HepG2 (cell line): ENCODE data around the gene P2RY2. TPM values are rescaled to one million over a fixed set of nuclear protein-coding genes. Genes with fewer than 3 reads are reported as not detected.

Source experiments
- ATAC-seq: fragments of 200-7000 bp; cut with Tn5 transposase; 3 replicates; pipeline ENCODE4 v1.9.1; 2020; ENCODE audit warnings: mild to moderate bottlenecking, moderate library complexity
- BruUV-seq: library from RNA; stranded (reverse); fragments of 400-500 nt; replicated peaks from 2 replicates; lab custom pipeline; 2021; lab: Mats Ljungman, UMichigan
- CTCF ChIA-PET: fragments of 300-600 bp; formaldehyde crosslinking; extraction: SDS; loops from one replicate; lab custom pipeline; 2021; ENCODE audit warnings: low total read pairs, inconsistent platforms, low intra/inter-chr PET ratio; lab: Yijun Ruan, JAX
- POLR2A ChIA-PET: fragments of 350-600 bp; sonication (Branson Sonifier 250); formaldehyde crosslinking; loops from one replicate; lab custom pipeline; 2020; ENCODE audit warnings: antibody characterized with exemption, inconsistent platforms; lab: Yijun Ruan, JAX
- DNase-seq: peaks from one replicate; pipeline ENCODE4 v3.0.0-alpha.2; 2015; ENCODE audit warnings: low spot score
- FAIRE-seq: peaks from 3 replicates; lab custom pipeline; 2011; peaks lifted over from hg19 to GRCh38; lab: Jason Lieb, UNC
- H2AFZ ChIP-seq: one replicate; pipeline ENCODE4 v1.6.1; 2011; ENCODE audit warnings: low read length, inconsistent platforms
- H3K27ac ChIP-seq: fragments of 300-600 bp; 3 replicates; pipeline ENCODE4 v1.8.0; 2011; ENCODE audit warnings: mixed run types, mild to moderate bottlenecking, mixed read lengths, low read length, inconsistent platforms; ENCODE audit not compliant: insufficient read depth; ENCODE audit errors: extremely low read length
- H3K27me3 ChIP-seq, 2 experiments: fragments of 200-600 bp in 1 of 2; 2 replicates in 1 of 2; 3 replicates in 1 of 2; pipeline versions ENCODE4 v1.6.0 to v1.8.0; 2011; ENCODE audit warnings: low read length in 2 of 2, mild to moderate bottlenecking in 2 of 2, moderate library complexity in 2 of 2, inconsistent platforms in 1 of 2; ENCODE audit not compliant: insufficient read depth in 2 of 2, control insufficient read depth in 1 of 2
- H3K36me3 ChIP-seq, 2 experiments: fragments of 200-600 bp in 1 of 2; replicated peaks in 1 of 2; 2 replicates in 1 of 2; 3 replicates in 1 of 2; pipeline versions ENCODE4 v1.5.1 to v1.8.0; 2011; ENCODE audit warnings: low read length in 2 of 2, inconsistent platforms in 1 of 2; ENCODE audit not compliant: insufficient read depth in 2 of 2, control insufficient read depth in 1 of 2
- H3K4me1 ChIP-seq: 2 replicates; pipeline ENCODE4 v1.5.1; 2012; ENCODE audit warnings: low read length, inconsistent platforms; ENCODE audit not compliant: insufficient read depth
- H3K4me2 ChIP-seq: 2 replicates; pipeline ENCODE4 v1.6.0; 2011; ENCODE audit warnings: low read depth, low read length, inconsistent platforms
- H3K4me3 ChIP-seq, 3 experiments: fragments of 200-600 bp in 1 of 3; sonication (generic), shearing (Covaris generic) in 1 of 3; replicated peaks in 1 of 3; 2 replicates each; pipeline ENCODE4 v1.5.1; 2011 to 2016; ENCODE audit warnings: low read length in 3 of 3, inconsistent platforms in 2 of 3, low read depth in 2 of 3, mild to moderate bottlenecking in 2 of 3, control low read depth in 1 of 3, mixed read lengths in 1 of 3; ENCODE audit not compliant: insufficient read depth in 1 of 3
- H3K79me2 ChIP-seq: one replicate; pipeline ENCODE4 v1.6.1; 2011; ENCODE audit warnings: low read length, inconsistent platforms; ENCODE audit not compliant: insufficient read depth
- H3K9ac ChIP-seq: 2 replicates; pipeline ENCODE4 v1.6.0; 2011; ENCODE audit warnings: mild to moderate bottlenecking, low read depth, low read length, inconsistent platforms; ENCODE audit not compliant: insufficient read depth
- H3K9me3 ChIP-seq: 2 replicates; pipeline ENCODE4 v1.5.1; 2012; ENCODE audit warnings: mild to moderate bottlenecking, low read length
- H4K20me1 ChIP-seq: 2 replicates; pipeline ENCODE4 v1.6.0; 2011; ENCODE audit warnings: inconsistent platforms, mild to moderate bottlenecking, low read length, moderate library complexity; ENCODE audit not compliant: insufficient read depth
- CERS6 ChIP-seq: sonication (generic); formaldehyde crosslinking; IDR thresholded peaks from 2 replicates; pipeline ENCODE4 v1.5.0; 2020; ENCODE audit warnings: missing genetic modification reagents
- ELK4 ChIP-seq: sonication (generic); formaldehyde crosslinking; IDR thresholded peaks from 2 replicates; pipeline ENCODE4 v1.9.0; 2021; ENCODE audit warnings: missing genetic modification reagents, borderline replicate concordance
- ESRRA ChIP-seq: sonication (generic); formaldehyde crosslinking; IDR thresholded peaks from 2 replicates; pipeline ENCODE4 v1.5.1; 2020; ENCODE audit warnings: mild to moderate bottlenecking, low read depth, missing genetic modification reagents
- HNRNPK ChIP-seq: fragments of 200-400 bp; formaldehyde crosslinking; IDR thresholded peaks from 2 replicates; pipeline ENCODE4 v1.6.1; 2018; ENCODE audit warnings: low read length, low read depth, moderate library complexity, mild to moderate bottlenecking; ENCODE audit not compliant: poor library complexity, severe bottlenecking
- MATR3 ChIP-seq: sonication (generic); formaldehyde crosslinking; IDR thresholded peaks from 2 replicates; pipeline ENCODE4 v1.4.0; 2020; ENCODE audit warnings: missing genetic modification reagents
- NAIF1 ChIP-seq: sonication (generic); formaldehyde crosslinking; IDR thresholded peaks from 2 replicates; pipeline ENCODE4 v1.5.0; 2020; ENCODE audit warnings: mild to moderate bottlenecking, missing genetic modification reagents, borderline replicate concordance
- NFE2L1 ChIP-seq: sonication (generic); formaldehyde crosslinking; IDR thresholded peaks from 2 replicates; pipeline ENCODE4 v1.4.0; 2020; ENCODE audit warnings: missing genetic modification reagents, mild to moderate bottlenecking, borderline replicate concordance
- POGK ChIP-seq: sonication (generic); formaldehyde crosslinking; conservative IDR thresholded peaks from 2 replicates; pipeline ENCODE4 v1.8.0; 2022; ENCODE audit warnings: mild to moderate bottlenecking, moderate library complexity, missing genetic modification reagents
- TCF7 ChIP-seq: sonication (generic); IDR thresholded peaks from 2 replicates; pipeline ENCODE4 v1.6.1; 2016; ENCODE audit warnings: antibody characterized with exemption, low read depth
- WIZ ChIP-seq: sonication (generic); formaldehyde crosslinking; IDR thresholded peaks from 2 replicates; pipeline ENCODE4 v1.5.1; 2020; ENCODE audit warnings: mild to moderate bottlenecking, missing genetic modification reagents
- XBP1 ChIP-seq: sonication (generic); formaldehyde crosslinking; IDR thresholded peaks from 2 replicates; pipeline ENCODE4 v1.5.0; 2020; ENCODE audit warnings: missing genetic modification reagents
- ZIK1 ChIP-seq: sonication (generic); formaldehyde crosslinking; IDR thresholded peaks from 2 replicates; pipeline ENCODE4 v1.5.0; 2020; ENCODE audit warnings: mild to moderate bottlenecking, low read depth, missing genetic modification reagents, borderline replicate concordance
- ZNF224 ChIP-seq: sonication (generic); formaldehyde crosslinking; IDR thresholded peaks from 2 replicates; pipeline ENCODE4 v1.5.0; 2020; ENCODE audit warnings: mild to moderate bottlenecking, missing genetic modification reagents
- ZNF343 ChIP-seq: sonication (generic); formaldehyde crosslinking; IDR thresholded peaks from 2 replicates; pipeline ENCODE4 v1.4.0; 2020; ENCODE audit warnings: mild to moderate bottlenecking, missing genetic modification reagents
- ZNF501 ChIP-seq: sonication (generic); formaldehyde crosslinking; IDR thresholded peaks from 2 replicates; pipeline ENCODE4 v1.5.1; 2020; ENCODE audit warnings: mild to moderate bottlenecking, moderate library complexity, missing genetic modification reagents
- ZNF710 ChIP-seq: sonication (generic); formaldehyde crosslinking; IDR thresholded peaks from 2 replicates; pipeline ENCODE4 v1.5.0; 2020; ENCODE audit warnings: mild to moderate bottlenecking, missing genetic modification reagents, borderline replicate concordance
- WGBS: methylation state at CpG from one replicate; pipeline ENCODE4 v1.1.6; 2017; ENCODE audit warnings: low lambda C conversion rate; 5-methylcytosine and 5-hydroxymethylcytosine counted together
- in situ Hi-C: cut with HindIII; loops from 2 replicates; pipeline ENCODE4 v1.10.0; 2017; ENCODE audit warnings: low pct_unique_long_range_greater_than_20kb; ENCODE audit not compliant: extremely low pct_ligation_motif_present
- intact Hi-C: fragments of 100-400 bp; cut with micrococcal nuclease; formaldehyde crosslinking; loops from one replicate; pipeline ENCODE4 v1.10.0; 2022; ENCODE audit not compliant: unreplicated experiment
- polyA plus RNA-seq, 8 experiments: library from polyadenylated mRNA; depleted of rRNA in 3 of 8; stranded (reverse) in 7 of 8; unstranded in 1 of 8; fragments of >200 nt; fragmentation: Illumina TruSeq in 4 of 8; extraction: Trizol in 4 of 8; gene quantifications; 2 replicates each; pipeline versions ENCODE4 v1.2.1 to v1.2.3, GENCODE V29; 2011 to 2016; ENCODE audit warnings: low read depth in 4 of 8, missing spikeins in 1 of 8, mixed read lengths in 1 of 8; ENCODE audit not compliant: insufficient read depth in 1 of 8
- total RNA-seq, 5 experiments: library from RNA; depleted of rRNA; stranded (reverse); fragments of >200 nt; fragmentation: Illumina TruSeq; extraction: Trizol; gene quantifications; 2 replicates each; pipeline ENCODE4 v1.2.3, GENCODE V29; 2016; ENCODE audit warnings: low read depth in 1 of 5
- TF ChIP-seq, protein P1 (sequence below): IDR thresholded peaks from 2 replicates; pipeline ENCODE4 v1.6.1; 2016; ENCODE audit warnings: missing biosample characterization, missing genetic modification reagents, low read depth

Gene P2RY2
- total and polyA plus RNA-seq, 2 of the 13 experiments (the other 11 are each of a cell fraction or from before 2014, with no cell fraction given) = 0.95 to 3.1 TPM

DNA sequence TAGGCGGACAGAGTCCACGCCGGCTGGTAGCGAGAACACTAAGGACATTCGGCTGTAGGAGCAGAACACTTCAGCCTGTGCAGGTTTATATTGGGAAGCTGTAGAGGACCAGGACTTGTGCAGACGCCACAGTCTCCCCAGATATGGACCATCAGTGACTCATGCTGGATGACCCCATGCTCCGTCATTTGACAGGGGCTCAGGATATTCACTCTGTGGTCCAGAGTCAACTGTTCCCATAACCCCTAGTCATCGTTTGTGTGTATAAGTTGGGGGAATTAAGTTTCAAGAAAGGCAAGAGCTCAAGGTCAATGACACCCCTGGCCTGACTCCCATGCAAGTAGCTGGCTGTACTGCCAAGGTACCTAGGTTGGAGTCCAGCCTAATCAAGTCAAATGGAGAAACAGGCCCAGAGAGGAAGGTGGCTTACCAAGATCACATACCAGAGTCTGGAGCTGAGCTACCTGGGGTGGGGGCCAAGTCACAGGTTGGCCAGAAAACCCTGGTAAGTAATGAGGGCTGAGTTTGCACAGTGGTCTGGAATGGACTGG is 17.2 kb downstream of the P2RY2 start:
- H3K4me3 ChIP-seq = no peak overlapping the region
- H3K27me3 ChIP-seq = no peaks in the 10 kb centered on the region; a peak in 1 of 5 replicates
- no peak overlapping the region for H3K4me2 ChIP-seq
- H4K20me1 ChIP-seq = no peaks in the 10 kb centered on the region
- no peak overlapping the region for H2AFZ ChIP-seq
- TF ChIP-seq WIZ (CRISPR knock-in tag) (no peak), TCF7 (no peak), CERS6 (CRISPR knock-in tag) (no peak), ZIK1 (CRISPR knock-in tag) (no peak), XBP1 (CRISPR knock-in tag) (no peak), ESRRA (CRISPR knock-in tag) (no peak), NAIF1 (CRISPR knock-in tag) (no peak), HNRNPK (no peak), ELK4 (CRISPR knock-in tag) (no peak), ZNF224 (CRISPR knock-in tag) (no peak), ZNF710 (CRISPR knock-in tag) (no peak), NFE2L1 (CRISPR knock-in tag) (no peak), ZNF343 (CRISPR knock-in tag) (no peak), MATR3 (CRISPR knock-in tag) (no peak), ZNF501 (no peak), POGK (CRISPR knock-in tag) (no peak)
- TF ChIP-seq, protein P1, sequence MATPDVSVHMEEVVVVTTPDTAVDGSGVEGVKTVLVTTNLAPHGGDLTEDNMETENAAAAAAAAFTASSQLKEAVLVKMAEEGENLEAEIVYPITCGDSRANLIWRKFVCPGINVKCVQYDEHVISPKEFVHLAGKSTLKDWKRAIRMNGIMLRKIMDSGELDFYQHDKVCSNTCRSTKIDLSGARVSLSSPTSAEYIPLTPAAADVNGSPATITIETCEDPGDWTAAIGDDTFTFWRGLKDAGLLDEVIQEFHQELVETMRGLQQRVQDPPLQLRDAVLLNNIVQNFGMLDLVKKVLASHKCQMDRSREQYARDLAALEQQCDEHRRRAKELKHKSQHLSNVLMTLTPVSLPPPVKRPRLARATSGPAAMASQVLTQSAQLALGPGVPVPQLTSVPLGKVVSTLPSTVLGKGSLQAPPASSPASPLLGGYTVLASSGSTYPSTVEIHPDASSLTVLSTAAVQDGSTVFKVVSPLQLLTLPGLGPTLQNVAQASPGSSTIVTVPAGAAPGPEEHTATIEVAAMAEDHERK = no peak
- TF ChIP-seq, all 625 proteins: peak for 0
- in situ Hi-C loops = loop anchor here (5.0 kb wide), 1 partner anchor 48 kb away; no protein-coding TSS in a partner anchor
- intact Hi-C loops = no loop called here
- DNase-seq = no peak
- no peak overlapping the region for H3K9ac ChIP-seq
- WGBS = 76% methylated on average over 8 of the region's 8 CpGs
- CTCF ChIA-PET = no interaction called here
- H3K79me2 ChIP-seq = no peaks in the 10 kb centered on the region
- no peak for ATAC-seq
- POLR2A ChIA-PET = no interaction called here
- H3K27ac ChIP-seq = no peak overlapping the region
- no peaks in the 10 kb centered on the region for H3K9me3 ChIP-seq
- FAIRE-seq = no peak
- BruUV-seq = no TSS peak
- peaks cover 45% of the 10 kb centered on the region for H3K4me1 ChIP-seq
- H3K36me3 ChIP-seq = no peaks in the 10 kb centered on the region
